Calu3 (cell line): ENCODE results near the gene UBC. TPM values are rescaled to one million over a fixed set of nuclear protein-coding genes. Genes with fewer than 3 reads are reported as not detected.
"Not testable (repeated sequence)": the region's sequence is repeated elsewhere in the genome, so short reads cannot be mapped to it uniquely, and the experiment has no call there.

Experiments used
- BruUV-seq: library from RNA; stranded (reverse); fragments of 400-500 nt; replicated peaks from 2 replicates; lab custom pipeline; 2021; lab: Mats Ljungman, UMichigan
- CTCF ChIA-PET: fragments of 300-600 bp; sonication (Branson Sonifier 250); formaldehyde crosslinking; loops from one replicate; lab custom pipeline; 2022; ENCODE audit warnings: antibody characterized with exemption; lab: Charles Lee
- DNase-seq: peaks from one replicate; pipeline ENCODE4 v3.0.0; 2022
- H3K27ac Mint-ChIP-seq: one replicate; pipeline ENCODE4 v1.8.0; 2022; ENCODE audit warnings: mixed read lengths; ENCODE audit not compliant: unreplicated experiment
- H3K27me3 Mint-ChIP-seq: one replicate; pipeline ENCODE4 v1.8.0; 2022; ENCODE audit warnings: mixed read lengths; ENCODE audit not compliant: unreplicated experiment
- H3K36me3 Mint-ChIP-seq: one replicate; pipeline ENCODE4 v1.8.0; 2022; ENCODE audit warnings: mild to moderate bottlenecking, moderate library complexity, mixed read lengths; ENCODE audit not compliant: insufficient read depth, unreplicated experiment
- H3K4me1 Mint-ChIP-seq: one replicate; pipeline ENCODE4 v1.8.0; 2022; ENCODE audit warnings: mild to moderate bottlenecking, low read depth, mixed read lengths; ENCODE audit not compliant: unreplicated experiment
- H3K4me3 Mint-ChIP-seq: one replicate; pipeline ENCODE4 v1.8.0; 2022; ENCODE audit warnings: mild to moderate bottlenecking, low read depth, moderate library complexity, mixed read lengths; ENCODE audit not compliant: unreplicated experiment
- H3K9me3 Mint-ChIP-seq: one replicate; pipeline ENCODE4 v1.8.0; 2022; ENCODE audit warnings: low read depth, mixed read lengths; ENCODE audit not compliant: unreplicated experiment
- CTCF ChIP-seq: fragments of 200-600 bp; IDR thresholded peaks from one replicate; pipeline ENCODE4 v1.8.0; 2022; ENCODE audit warnings: antibody characterized with exemption; ENCODE audit not compliant: unreplicated experiment
- intact Hi-C: fragments of 100-400 bp; cut with micrococcal nuclease; formaldehyde crosslinking; loops from one replicate; pipeline ENCODE4 v1.10.0; 2022; ENCODE audit not compliant: unreplicated experiment
- total RNA-seq: library from RNA; stranded (reverse); gene quantifications from 2 replicates; pipeline ENCODE4 v1.2.3, GENCODE V29; 2022

UBC gene
- total RNA-seq, 1 experiment from 2014 or later: 1,247 TPM

- DNase-seq: peak; percentile 95
- CTCF ChIA-PET: interaction anchor here (0.6 to 1.9 kb wide), 8 partner anchors 9 to 1211 kb away, joined by 5 to 13 read pairs (median 7); partner anchors contain the start of gene UBC
- peak overlapping the region; percentile 69 for H3K4me3 Mint-ChIP-seq
- BruUV-seq: TSS peak; percentile 57
- intact Hi-C loops: loop anchor here (1.0 kb wide), 1 partner anchor 11 kb away; no protein-coding TSS in a partner anchor
- no peaks in the 10 kb centered on the region for H3K9me3 Mint-ChIP-seq
- TF ChIP-seq CTCF: no peak
- peaks cover 16% of the 10 kb centered on the region for H3K27me3 Mint-ChIP-seq
- peak overlapping the region; percentile 100 for H3K27ac Mint-ChIP-seq
- H3K36me3 Mint-ChIP-seq: peaks cover 64% of the 10 kb centered on the region
- H3K4me1 Mint-ChIP-seq: peaks cover 37% of the 10 kb centered on the region
Observed at GRCh38 chr12:124928095-124928911, 13.9 kb upstream of the UBC start.

GRCh38 chr12:124927201-124928094 is 13.0 kb upstream of the UBC start:
- Mint-ChIP-seq H3K27me3 (peaks cover 16% of the 10 kb centered on the region), H3K9me3 (no peaks in the 10 kb centered on the region), H3K36me3 (peaks cover 66% of the 10 kb centered on the region), H3K27ac (peak overlapping the region; percentile 100), H3K4me1 (peaks cover 37% of the 10 kb centered on the region), H3K4me3 (peak overlapping the region; percentile 69)
- CTCF ChIA-PET: interaction anchor here (0.6 to 1.9 kb wide), 6 partner anchors 10 to 1210 kb away, joined by 6 to 13 read pairs (median 8); partner anchors contain the start of gene UBC
- no peak for TF ChIP-seq CTCF
- BruUV-seq: TSS peak; percentile 69
- DNase-seq: peak; percentile 95
- intact Hi-C loops: loop anchor here (1.0 kb wide), 2 partner anchors 10 to 12 kb away; no protein-coding TSS in a partner anchor

DNA sequence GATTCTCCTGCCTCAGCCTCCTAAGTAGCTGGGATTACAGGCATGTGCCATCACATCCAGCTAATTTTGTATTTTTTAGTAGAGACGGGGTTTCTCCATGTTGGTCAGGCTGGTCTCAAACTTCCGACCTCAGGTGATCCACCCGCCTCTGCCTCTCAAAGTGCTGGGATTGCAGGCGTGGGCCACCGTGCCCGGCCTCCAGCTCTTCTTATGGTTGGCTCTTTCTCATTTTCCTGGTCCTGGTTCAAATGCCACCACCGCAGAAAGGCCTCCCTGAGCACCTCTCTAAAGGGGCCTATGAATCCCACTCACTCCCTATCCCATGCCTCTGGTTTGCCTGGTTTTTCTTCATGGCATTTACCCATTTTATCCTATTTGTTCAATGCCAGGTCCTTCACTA is 11.3 kb upstream of the UBC start:
- DNase-seq, H3K9me3 Mint-ChIP-seq, BruUV-seq, intact Hi-C loops, H3K4me3 Mint-ChIP-seq: not testable (repeated sequence)
- H3K27ac Mint-ChIP-seq: peak overlapping the region; percentile 100
- CTCF ChIA-PET: interaction anchor here (0.6 kb wide), 1 partner anchor 1528 kb away, joined by 7 read pairs; no protein-coding TSS in a partner anchor
- peaks cover 49% of the 10 kb centered on the region for H3K4me1 Mint-ChIP-seq
- H3K27me3 Mint-ChIP-seq: peaks cover 28% of the 10 kb centered on the region
- peaks cover 80% of the 10 kb centered on the region for H3K36me3 Mint-ChIP-seq

- H3K27ac Mint-ChIP-seq: peak overlapping the region; percentile 100
- CTCF ChIA-PET: interaction anchor here (0.6 kb wide), 1 partner anchor 1527 kb away, joined by 7 read pairs; no protein-coding TSS in a partner anchor
- intact Hi-C loops: no loop called here
- no peak for TF ChIP-seq CTCF
- no TSS peak for BruUV-seq
- H3K4me1 Mint-ChIP-seq: peaks cover 49% of the 10 kb centered on the region
- H3K27me3 Mint-ChIP-seq: peaks cover 28% of the 10 kb centered on the region
- no peak overlapping the region for H3K4me3 Mint-ChIP-seq
- H3K9me3 Mint-ChIP-seq: no peaks in the 10 kb centered on the region
- H3K36me3 Mint-ChIP-seq: peaks cover 84% of the 10 kb centered on the region
- no peak for DNase-seq
Observed at GRCh38 chr12:124925117-124925516, 10.7 kb upstream of the UBC start.
